DMS153 treated with DMSO at 0.1 percent for 48 hours (cell line): ENCODE results near the gene SERPINB4.
"Not testable (repeated sequence)": the region's sequence is repeated elsewhere in the genome, so short reads cannot be mapped to it uniquely, and the experiment has no call there.

Experiments
- DNase-seq: peaks from one replicate; lab custom pipeline; 2025; ENCODE audit not compliant: unreplicated experiment; lab: John Stamatoyannopoulos, UW

Gene SERPINB4

GRCh38 chr18:63644142-63644541 lies at the start of gene SERPINB4:
SERPINB4 (minus strand) TSS chr18:63644256; CDS start chr18:63643577, 679 bp downstream.
- not testable (repeated sequence) for DNase-seq

- DNase-seq, result no peak
Observed at GRCh38 chr18:63689064-63689463, 45.0 kb upstream of the SERPINB4 start.

- no peak for DNase-seq
Observed at GRCh38 chr18:63686871-63687270, 42.8 kb upstream of the SERPINB4 start.

GRCh38 chr18:63684718-63685117 lies 40.7 kb upstream of the SERPINB4 start:
- DNase-seq, result no peak

GRCh38 chr18:63683890-63684289 lies 39.8 kb upstream of the SERPINB4 start:
- no peak for DNase-seq

- no peak for DNase-seq
Observed at GRCh38 chr18:63683152-63683551, 39.1 kb upstream of the SERPINB4 start.

- DNase-seq, result peak; percentile 24
Observed at GRCh38 chr18:63681449-63682340, 37.6 kb upstream of the SERPINB4 start.

- no peak for DNase-seq
Observed at GRCh38 chr18:63679820-63680606, 36.0 kb upstream of the SERPINB4 start.

- DNase-seq, result no peak
Observed at GRCh38 chr18:63677500-63678225, 33.6 kb upstream of the SERPINB4 start.

- peak; percentile 6 for DNase-seq
Observed at GRCh38 chr18:63676526-63677323, 32.7 kb upstream of the SERPINB4 start.

GRCh38 chr18:63664571-63664970 lies 20.5 kb upstream of the SERPINB4 start:
- no peak for DNase-seq

- DNase-seq, result not testable (repeated sequence)
Observed at GRCh38 chr18:63661750-63662149, 17.7 kb upstream of the SERPINB4 start, which contains the start of gene SERPINB3. SERPINB3 (minus strand) TSS chr18:63661893; CDS start chr18:63661216, 677 bp downstream.

- not testable (repeated sequence) for DNase-seq
Observed at GRCh38 chr18:63658920-63659319, 14.9 kb upstream of the SERPINB4 start.

- DNase-seq, result not testable (repeated sequence)
Observed at GRCh38 chr18:63650271-63650670, 6.2 kb upstream of the SERPINB4 start.

- DNase-seq, result no peak
Observed at GRCh38 chr18:63648241-63648640, 4.2 kb upstream of the SERPINB4 start.

GRCh38 chr18:63646936-63647335 lies 2.9 kb upstream of the SERPINB4 start:
- no peak for DNase-seq

GRCh38 chr18:63644694-63645093 lies 638 bp upstream of the SERPINB4 start:
- DNase-seq, result not testable (repeated sequence)

- not testable (repeated sequence) for DNase-seq
Observed at GRCh38 chr18:63642668-63643356, 1.2 kb downstream of the SERPINB4 start.

- not testable (repeated sequence) for DNase-seq
Observed at GRCh38 chr18:63641157-63641680, 2.8 kb downstream of the SERPINB4 start.
